Hepatocyte (in vitro differentiated cells): ENCODE measurements around the gene CDK5. TPM values are rescaled to one million over a fixed set of nuclear protein-coding genes. Genes with fewer than 3 reads are reported as not detected.
A peak's percentile ranks its signal among the peaks of the same experiment; 100 is the strongest.

Source experiments
- DNase-seq: peaks from one replicate; pipeline ENCODE4 v3.0.0-alpha.2; 2016; ENCODE audit warnings: low spot score
- H2AFZ ChIP-seq: fragments of 200-600 bp; sonication (generic); 2 replicates; pipeline ENCODE4 v1.6.0; 2016; ENCODE audit warnings: antibody characterized with exemption, mild to moderate bottlenecking
- H3K27ac ChIP-seq: fragments of 200-600 bp; sonication (generic); 2 replicates; pipeline ENCODE4 v1.5.1; 2016; ENCODE audit warnings: mild to moderate bottlenecking
- H3K27me3 ChIP-seq: fragments of 200-600 bp; sonication (generic); 2 replicates; pipeline ENCODE4 v1.6.1; 2016
- H3K36me3 ChIP-seq: fragments of 200-600 bp; sonication (generic); replicated peaks from 2 replicates; pipeline ENCODE4 v1.5.1; 2016; ENCODE audit warnings: low read depth; ENCODE audit not compliant: insufficient read depth
- H3K4me1 ChIP-seq: fragments of 200-600 bp; sonication (generic); 2 replicates; pipeline ENCODE4 v1.5.1; 2016; ENCODE audit warnings: mild to moderate bottlenecking, moderate library complexity; ENCODE audit not compliant: insufficient read depth
- H3K4me2 ChIP-seq: fragments of 200-600 bp; sonication (generic); 2 replicates; pipeline ENCODE4 v1.6.0; 2016
- H3K4me3 ChIP-seq: fragments of 200-600 bp; sonication (generic); 2 replicates; pipeline ENCODE4 v1.5.1; 2016; ENCODE audit warnings: mild to moderate bottlenecking
- H3K79me2 ChIP-seq: fragments of 200-600 bp; sonication (generic); 2 replicates; pipeline ENCODE4 v1.6.0; 2017; ENCODE audit warnings: mild to moderate bottlenecking
- H3K9me2 ChIP-seq: fragments of 200-600 bp; sonication (generic); replicated peaks from 2 replicates; pipeline ENCODE4 v1.6.0; 2017; ENCODE audit warnings: mild to moderate bottlenecking; ENCODE audit not compliant: insufficient read depth
- H3K9me3 ChIP-seq: fragments of 200-600 bp; sonication (generic); 2 replicates; pipeline ENCODE4 v1.5.1; 2016; ENCODE audit warnings: low read depth, mild to moderate bottlenecking
- H4K20me1 ChIP-seq: fragments of 200-600 bp; sonication (generic); 2 replicates; pipeline ENCODE4 v1.6.0; 2016; ENCODE audit warnings: mild to moderate bottlenecking; ENCODE audit not compliant: insufficient read depth, poor library complexity, severe bottlenecking
- EZH2 ChIP-seq: fragments of 200-600 bp; sonication (generic); IDR thresholded peaks from 2 replicates; pipeline ENCODE4 v1.6.1; 2016; ENCODE audit warnings: antibody characterized with exemption, mild to moderate bottlenecking, borderline replicate concordance
- EZH2phosphoT487 ChIP-seq: fragments of 200-600 bp; sonication (generic); IDR thresholded peaks from one replicate; pipeline ENCODE4 v1.6.1; 2018; ENCODE audit warnings: antibody characterized with exemption, mild to moderate bottlenecking, low read depth, moderate library complexity; ENCODE audit not compliant: unreplicated experiment, severe bottlenecking
- whole genome bisulfite sequencing: methylation state at CpG from one replicate; pipeline ENCODE4 v1.1.6; 2016; ENCODE audit warnings: low lambda C conversion rate; ENCODE audit errors: missing lambda C conversion rate; 5-methylcytosine and 5-hydroxymethylcytosine counted together
- polyA plus RNA-seq: library from polyadenylated mRNA; unstranded; fragments of >200 nt; fragmentation: Nextera tagmentation; extraction: Ambion mirVana; gene quantifications from 2 replicates; pipeline ENCODE4 v1.2.1, GENCODE V29; 2016
- total RNA-seq: library from RNA; depleted of rRNA; stranded (reverse); fragments of >200 nt; gene quantifications from 2 replicates; pipeline ENCODE4 v1.2.3, GENCODE V29; 2014
- TF ChIP-seq, protein P1 (sequence below): fragments of 200-600 bp; sonication (generic); IDR thresholded peaks from 2 replicates; pipeline ENCODE4 v1.5.1; 2016; ENCODE audit warnings: antibody characterized with exemption, mild to moderate bottlenecking; ENCODE audit not compliant: poor library complexity

Gene CDK5
- total and polyA plus RNA-seq, 2 experiments from 2014 or later: 17.4 to 29.4 TPM

DNA sequence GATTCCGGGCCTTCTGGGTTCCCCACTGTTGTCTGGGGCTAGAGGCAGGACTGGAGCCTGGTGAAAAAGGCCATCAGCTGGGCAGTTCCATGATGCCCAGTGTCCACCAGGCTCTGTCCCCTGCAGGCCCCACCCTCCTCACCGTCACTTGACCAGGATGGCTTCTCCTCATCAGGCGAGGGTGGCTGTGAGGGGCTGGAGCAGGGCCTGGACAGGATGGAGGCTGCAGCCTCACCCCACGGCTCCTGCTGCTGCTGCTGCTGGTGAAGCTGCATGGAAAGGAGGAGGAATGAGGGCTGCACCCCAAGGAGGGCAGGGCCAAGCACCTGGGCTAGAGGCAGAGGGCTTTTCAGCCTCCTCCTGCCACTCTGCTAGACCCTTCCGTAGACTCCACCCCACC, 41.7 kb downstream of the CDK5 start:
- H3K27ac ChIP-seq: no peak overlapping the region
- no peaks in the 10 kb centered on the region for H3K9me3 ChIP-seq
- peaks cover 30% of the 10 kb centered on the region for H3K27me3 ChIP-seq
- H4K20me1 ChIP-seq: no peaks in the 10 kb centered on the region
- no peaks in the 10 kb centered on the region for H3K79me2 ChIP-seq
- no peaks in the 10 kb centered on the region for H3K36me3 ChIP-seq
- H3K9me2 ChIP-seq: no peaks in the 10 kb centered on the region
- H3K4me1 ChIP-seq: peaks cover 33% of the 10 kb centered on the region
- DNase-seq: no peak
- no peak overlapping the region for H3K4me2 ChIP-seq
- H2AFZ ChIP-seq: no peak overlapping the region
- TF ChIP-seq EZH2phosphoT487 (no peak), EZH2 (no peak)
- TF ChIP-seq, protein P1, sequence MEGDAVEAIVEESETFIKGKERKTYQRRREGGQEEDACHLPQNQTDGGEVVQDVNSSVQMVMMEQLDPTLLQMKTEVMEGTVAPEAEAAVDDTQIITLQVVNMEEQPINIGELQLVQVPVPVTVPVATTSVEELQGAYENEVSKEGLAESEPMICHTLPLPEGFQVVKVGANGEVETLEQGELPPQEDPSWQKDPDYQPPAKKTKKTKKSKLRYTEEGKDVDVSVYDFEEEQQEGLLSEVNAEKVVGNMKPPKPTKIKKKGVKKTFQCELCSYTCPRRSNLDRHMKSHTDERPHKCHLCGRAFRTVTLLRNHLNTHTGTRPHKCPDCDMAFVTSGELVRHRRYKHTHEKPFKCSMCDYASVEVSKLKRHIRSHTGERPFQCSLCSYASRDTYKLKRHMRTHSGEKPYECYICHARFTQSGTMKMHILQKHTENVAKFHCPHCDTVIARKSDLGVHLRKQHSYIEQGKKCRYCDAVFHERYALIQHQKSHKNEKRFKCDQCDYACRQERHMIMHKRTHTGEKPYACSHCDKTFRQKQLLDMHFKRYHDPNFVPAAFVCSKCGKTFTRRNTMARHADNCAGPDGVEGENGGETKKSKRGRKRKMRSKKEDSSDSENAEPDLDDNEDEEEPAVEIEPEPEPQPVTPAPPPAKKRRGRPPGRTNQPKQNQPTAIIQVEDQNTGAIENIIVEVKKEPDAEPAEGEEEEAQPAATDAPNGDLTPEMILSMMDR: no peak
- no peak overlapping the region for H3K4me3 ChIP-seq
- WGBS: 96% methylated on average over 5 of the region's 5 CpGs

DNA sequence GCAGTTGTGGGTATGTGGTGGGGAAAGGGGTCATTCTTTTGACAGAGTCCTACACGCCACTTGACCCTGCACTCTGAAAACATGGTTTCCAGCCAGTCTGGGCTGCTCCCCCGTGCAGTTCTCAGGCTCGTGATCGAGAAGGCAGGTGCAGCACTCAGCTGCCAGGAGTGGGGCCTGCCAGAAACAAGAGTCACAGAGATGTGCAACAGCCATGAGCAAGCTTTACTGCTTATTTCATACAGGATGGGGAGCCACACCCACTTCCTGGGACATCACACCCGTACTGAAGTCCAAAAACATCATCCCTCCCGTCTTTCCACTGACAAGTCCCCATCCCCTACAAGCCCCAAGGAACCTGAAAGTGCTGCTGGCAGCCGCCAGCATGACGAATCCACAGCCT, 42.7 kb downstream of the CDK5 start:
- H3K27me3 ChIP-seq: peaks cover 20% of the 10 kb centered on the region
- no peaks in the 10 kb centered on the region for H3K9me2 ChIP-seq
- no peaks in the 10 kb centered on the region for H3K9me3 ChIP-seq
- H3K79me2 ChIP-seq: no peaks in the 10 kb centered on the region
- H4K20me1 ChIP-seq: no peaks in the 10 kb centered on the region
- no peak overlapping the region for H3K4me3 ChIP-seq
- TF ChIP-seq EZH2 (no peak), EZH2phosphoT487 (no peak)
- TF ChIP-seq, protein P1: no peak
- 88% methylated on average over 8 of the region's 8 CpGs for WGBS
- H3K27ac ChIP-seq: no peak overlapping the region
- H3K36me3 ChIP-seq: no peaks in the 10 kb centered on the region
- no peak overlapping the region for H3K4me2 ChIP-seq
- no peak for DNase-seq
- no peak overlapping the region for H2AFZ ChIP-seq
- H3K4me1 ChIP-seq: peaks cover 33% of the 10 kb centered on the region

DNA sequence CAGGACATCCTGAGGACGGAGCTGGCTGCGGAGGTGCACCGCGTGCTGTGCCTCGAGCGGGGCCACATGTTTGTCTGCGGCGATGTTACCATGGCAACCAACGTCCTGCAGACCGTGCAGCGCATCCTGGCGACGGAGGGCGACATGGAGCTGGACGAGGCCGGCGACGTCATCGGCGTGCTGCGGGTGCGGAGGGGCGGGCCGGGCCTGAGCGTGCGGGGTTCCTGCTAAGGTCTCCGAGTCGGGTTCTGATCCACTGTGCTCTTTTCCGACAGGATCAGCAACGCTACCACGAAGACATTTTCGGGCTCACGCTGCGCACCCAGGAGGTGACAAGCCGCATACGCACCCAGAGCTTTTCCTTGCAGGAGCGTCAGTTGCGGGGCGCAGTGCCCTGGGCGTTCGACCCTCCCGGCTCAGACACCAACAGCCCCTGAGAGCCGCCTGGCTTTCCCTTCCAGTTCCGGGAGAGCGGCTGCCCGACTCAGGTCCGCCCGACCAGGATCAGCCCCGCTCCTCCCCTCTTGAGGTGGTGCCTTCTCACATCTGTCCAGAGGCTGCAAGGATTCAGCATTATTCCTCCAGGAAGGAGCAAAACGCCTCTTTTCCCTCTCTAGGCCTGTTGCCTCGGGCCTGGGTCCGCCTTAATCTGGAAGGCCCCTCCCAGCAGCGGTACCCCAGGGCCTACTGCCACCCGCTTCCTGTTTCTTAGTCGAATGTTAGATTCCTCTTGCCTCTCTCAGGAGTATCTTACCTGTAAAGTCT, 43.8 kb downstream of the CDK5 start:
- no peaks in the 10 kb centered on the region for H4K20me1 ChIP-seq
- H3K79me2 ChIP-seq: no peaks in the 10 kb centered on the region
- no peaks in the 10 kb centered on the region for H3K9me2 ChIP-seq
- peaks cover 35% of the 10 kb centered on the region for H3K4me1 ChIP-seq
- peaks cover 9% of the 10 kb centered on the region for H3K27me3 ChIP-seq
- H3K36me3 ChIP-seq: no peaks in the 10 kb centered on the region
- peak overlapping the region; percentile 38 for H2AFZ ChIP-seq
- no peak overlapping the region for H3K27ac ChIP-seq
- H3K4me3 ChIP-seq: no peak overlapping the region
- peak overlapping the region; percentile 78 for H3K4me2 ChIP-seq
- no peak for TF ChIP-seq EZH2
- TF ChIP-seq, protein P1: peak; percentile 16
- DNase-seq: peak; percentile 84
- no peaks in the 10 kb centered on the region for H3K9me3 ChIP-seq
- WGBS: 40% methylated on average over 51 of the region's 55 CpGs
